ENCODE results near the gene PFN3. TPM values are rescaled to one million over a fixed set of nuclear protein-coding genes. Genes with fewer than 3 reads are reported as not detected.
A peak's percentile ranks its signal among the peaks of the same experiment; 100 is the strongest.

Gene PFN3
- total RNA-seq, 6 experiments from 2014 or later: not detected

DNA sequence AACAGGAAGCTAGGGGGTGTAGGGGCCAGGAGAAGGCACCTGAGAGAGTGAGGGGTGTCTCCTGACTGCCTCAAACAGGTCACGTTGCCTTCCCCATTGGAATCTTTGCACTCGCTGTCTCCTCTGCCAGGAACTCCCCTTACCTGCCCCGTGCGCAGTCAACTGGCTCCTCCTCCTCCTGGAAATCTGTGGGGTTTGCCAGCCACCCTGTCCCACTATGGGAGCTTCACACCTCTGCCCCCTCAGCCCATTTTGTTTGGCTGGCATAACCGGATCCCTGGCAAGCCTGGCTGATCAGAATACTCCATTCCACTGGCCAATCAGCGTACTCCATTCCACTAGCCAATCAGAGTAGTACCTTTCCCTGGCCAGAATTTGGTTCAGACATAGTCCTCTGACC is 26.7 kb downstream of the PFN3 start:
- peaks cover 5% of the 10 kb centered on the region; the same call in 1 of the 2 replicates for H3K4me1 Mint-ChIP-seq (ENCODE audit: low read depth)
- H3K9me3 Mint-ChIP-seq: no peaks in the 10 kb centered on the region
- H3K36me3 Mint-ChIP-seq (ENCODE audit: low read depth): no peaks in the 10 kb centered on the region; the same call in 1 of the 2 replicates
- DNase-seq: no peak
- H3K27ac Mint-ChIP-seq: no peak overlapping the region
- TF ChIP-seq, protein P1, sequence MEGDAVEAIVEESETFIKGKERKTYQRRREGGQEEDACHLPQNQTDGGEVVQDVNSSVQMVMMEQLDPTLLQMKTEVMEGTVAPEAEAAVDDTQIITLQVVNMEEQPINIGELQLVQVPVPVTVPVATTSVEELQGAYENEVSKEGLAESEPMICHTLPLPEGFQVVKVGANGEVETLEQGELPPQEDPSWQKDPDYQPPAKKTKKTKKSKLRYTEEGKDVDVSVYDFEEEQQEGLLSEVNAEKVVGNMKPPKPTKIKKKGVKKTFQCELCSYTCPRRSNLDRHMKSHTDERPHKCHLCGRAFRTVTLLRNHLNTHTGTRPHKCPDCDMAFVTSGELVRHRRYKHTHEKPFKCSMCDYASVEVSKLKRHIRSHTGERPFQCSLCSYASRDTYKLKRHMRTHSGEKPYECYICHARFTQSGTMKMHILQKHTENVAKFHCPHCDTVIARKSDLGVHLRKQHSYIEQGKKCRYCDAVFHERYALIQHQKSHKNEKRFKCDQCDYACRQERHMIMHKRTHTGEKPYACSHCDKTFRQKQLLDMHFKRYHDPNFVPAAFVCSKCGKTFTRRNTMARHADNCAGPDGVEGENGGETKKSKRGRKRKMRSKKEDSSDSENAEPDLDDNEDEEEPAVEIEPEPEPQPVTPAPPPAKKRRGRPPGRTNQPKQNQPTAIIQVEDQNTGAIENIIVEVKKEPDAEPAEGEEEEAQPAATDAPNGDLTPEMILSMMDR (IDR thresholded peaks at IDR 0.05): no peak
- H3K27me3 Mint-ChIP-seq (ENCODE audit: insufficient read depth): peaks cover 20% of the 10 kb centered on the region
- H3K4me3 Mint-ChIP-seq: no peak overlapping the region

DNA sequence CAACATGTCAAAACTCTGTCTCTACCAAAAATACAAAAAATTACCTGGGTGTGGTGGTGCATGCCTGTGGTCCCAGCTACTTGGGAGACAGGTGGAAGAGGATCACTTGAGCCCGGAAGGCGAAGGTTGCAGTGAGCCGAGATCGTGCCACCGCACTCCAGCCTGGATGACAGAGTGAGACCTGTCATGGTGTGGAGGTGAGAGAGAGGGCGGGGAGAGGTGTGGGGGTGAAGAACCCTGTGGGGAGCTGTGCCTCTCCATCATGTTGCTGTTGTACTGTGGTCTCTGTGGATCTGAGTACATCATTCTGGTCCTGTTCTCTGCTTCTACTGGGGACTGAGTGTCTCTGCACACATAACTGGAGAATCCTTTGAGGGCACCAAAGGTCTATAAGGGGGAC is 27.6 kb downstream of the PFN3 start:
- Mint-ChIP-seq H3K4me1 (ENCODE audit: low read depth) (peaks cover 11% of the 10 kb centered on the region), H3K27ac (no peak overlapping the region), H3K27me3 (ENCODE audit: insufficient read depth) (peaks cover 23% of the 10 kb centered on the region), H3K9me3 (no peaks in the 10 kb centered on the region), H3K36me3 (ENCODE audit: low read depth) (no peaks in the 10 kb centered on the region; the same call in 1 of the 2 replicates), H3K4me3 (no peak overlapping the region)
- DNase-seq: no peak
- TF ChIP-seq, protein P1 (IDR thresholded peaks at IDR 0.05): no peak

DNA sequence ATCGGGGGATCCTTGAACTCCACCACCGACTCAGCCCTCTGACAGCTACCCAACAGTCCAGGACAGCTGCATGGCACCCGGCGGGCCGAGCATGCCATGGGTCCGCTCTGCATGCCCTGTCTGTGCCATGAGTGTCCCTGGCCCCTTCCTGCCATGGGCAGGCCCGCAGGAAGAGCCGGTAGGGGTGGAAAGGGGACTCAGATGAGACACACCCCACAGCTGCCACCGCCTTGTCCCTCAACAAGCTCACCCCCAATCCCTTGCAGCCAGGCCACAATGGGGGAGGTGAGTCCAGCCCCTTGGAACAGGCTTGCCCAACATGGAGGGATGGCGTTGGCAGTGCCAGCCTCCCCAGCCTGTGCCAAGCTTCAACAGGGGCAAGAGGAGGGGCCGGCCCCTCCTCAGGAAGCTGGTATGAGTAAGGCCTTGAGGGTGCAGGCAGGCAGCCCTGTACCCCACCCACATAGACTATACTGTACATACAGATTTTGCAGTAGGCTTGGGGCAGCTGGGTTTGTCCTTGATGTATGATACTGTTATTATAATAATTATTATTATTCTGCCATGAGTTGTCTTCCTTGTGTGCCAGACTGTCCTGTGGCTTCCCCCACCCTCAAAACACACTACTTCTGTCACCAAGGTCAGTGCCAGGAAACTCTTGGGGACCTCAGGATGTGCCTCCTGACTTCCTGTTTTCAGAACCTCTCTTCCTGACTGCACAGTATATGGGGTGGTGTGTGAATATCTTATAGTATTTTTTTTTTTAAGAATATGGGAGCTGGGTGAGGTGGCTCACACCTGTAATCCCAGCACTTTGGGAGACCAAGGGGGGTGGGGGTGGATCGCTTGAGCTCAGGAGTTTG is 28.2 kb downstream of the PFN3 start:
- Mint-ChIP-seq H3K4me3 (no peak overlapping the region), H3K4me1 (ENCODE audit: low read depth) (peaks cover 11% of the 10 kb centered on the region), H3K36me3 (ENCODE audit: low read depth) (no peaks in the 10 kb centered on the region; the same call in 1 of the 2 replicates), H3K27me3 (ENCODE audit: insufficient read depth) (peaks cover 23% of the 10 kb centered on the region), H3K27ac (no peak overlapping the region), H3K9me3 (no peaks in the 10 kb centered on the region)
- DNase-seq: no peak
- TF ChIP-seq, protein P1 (IDR thresholded peaks at IDR 0.05): no peak

DNA sequence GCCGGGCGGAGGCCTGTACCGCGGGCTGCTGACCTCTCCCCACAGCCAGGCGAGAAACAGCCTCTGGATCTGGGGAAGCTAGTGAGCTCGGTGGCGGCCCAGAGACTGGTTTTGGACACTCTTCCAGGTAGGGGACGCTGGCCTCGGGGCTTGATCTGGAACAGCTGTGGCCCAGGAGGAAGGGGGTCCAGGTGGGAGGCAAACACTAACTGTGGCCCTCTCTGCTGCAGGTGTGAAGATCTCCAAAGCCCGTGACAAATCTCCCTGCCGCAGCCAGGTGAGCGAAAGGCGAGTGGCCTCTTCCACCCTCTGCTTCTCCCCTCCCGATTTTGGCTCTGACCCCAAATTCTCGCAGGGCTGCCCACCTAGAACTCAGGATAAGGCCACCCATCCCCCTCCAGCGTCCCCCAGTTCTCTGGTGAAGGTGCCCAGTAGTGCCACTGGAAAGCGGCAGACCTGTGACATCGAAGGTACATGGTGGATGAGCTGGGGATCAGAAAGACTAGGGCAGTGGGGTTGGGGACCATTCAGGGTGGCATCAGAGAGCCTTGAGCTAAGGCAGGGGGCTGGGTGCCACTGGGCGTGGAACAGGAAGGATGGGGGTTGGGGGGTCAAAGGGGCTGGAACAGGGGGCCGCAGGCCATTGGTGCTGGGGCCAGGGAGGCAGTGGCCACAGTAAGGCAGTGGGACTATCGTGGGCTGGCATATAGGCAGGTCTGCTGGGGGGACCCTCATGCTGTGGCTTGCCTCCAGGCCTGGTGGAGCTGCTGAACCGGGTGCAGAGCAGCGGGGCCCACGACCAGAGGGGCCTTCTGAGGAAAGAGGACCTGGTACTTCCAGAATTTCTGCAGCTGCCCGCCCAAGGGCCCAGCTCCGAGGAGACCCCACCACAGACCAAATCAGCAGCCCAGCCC is 29.1 kb downstream of the PFN3 start:
- Mint-ChIP-seq H3K9me3 (no peaks in the 10 kb centered on the region), H3K36me3 (ENCODE audit: low read depth) (no peaks in the 10 kb centered on the region; the same call in 1 of the 2 replicates), H3K4me1 (ENCODE audit: low read depth) (peaks cover 18% of the 10 kb centered on the region), H3K27ac (no peak overlapping the region), H3K4me3 (no peak overlapping the region), H3K27me3 (ENCODE audit: insufficient read depth) (peaks cover 23% of the 10 kb centered on the region)
- TF ChIP-seq, protein P1 (IDR thresholded peaks at IDR 0.05): no peak
- no peak for DNase-seq

DNA sequence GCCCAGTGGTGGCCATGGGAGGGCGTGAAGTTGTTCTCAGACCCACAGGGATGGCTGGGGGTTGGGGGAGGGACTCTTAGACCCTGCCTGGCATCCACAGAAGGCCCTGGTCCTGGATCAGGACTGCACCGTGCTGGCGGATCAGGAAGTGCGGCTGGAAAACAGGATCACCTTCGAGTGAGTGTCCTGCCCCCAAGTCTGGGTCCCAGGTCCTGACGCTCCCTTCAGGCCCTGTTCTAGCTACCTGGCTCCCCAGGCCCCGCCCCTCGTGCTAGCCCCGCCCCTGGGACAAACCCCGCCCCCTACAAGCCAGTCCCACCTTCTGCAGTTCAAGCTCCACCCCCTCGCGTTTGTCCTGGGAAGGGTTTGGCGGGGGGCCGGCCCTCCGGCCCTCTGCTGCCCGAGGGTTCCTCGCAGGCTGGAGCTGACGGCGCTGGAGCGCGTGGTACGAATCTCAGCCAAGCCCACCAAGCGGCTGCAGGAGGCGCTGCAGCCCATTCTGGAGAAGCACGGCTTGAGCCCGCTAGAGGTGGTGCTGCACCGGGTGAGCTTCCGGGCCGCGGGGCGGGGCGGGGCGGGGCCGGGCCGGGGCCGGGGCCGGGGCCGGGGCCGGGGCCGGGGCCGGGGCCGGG is 29.9 kb downstream of the PFN3 start:
- peak; percentile 47 for DNase-seq
- Mint-ChIP-seq H3K27me3 (ENCODE audit: insufficient read depth) (peaks cover 18% of the 10 kb centered on the region), H3K27ac (no peak overlapping the region), H3K4me3 (no peak overlapping the region), H3K36me3 (ENCODE audit: low read depth) (no peaks in the 10 kb centered on the region; the same call in 1 of the 2 replicates), H3K4me1 (ENCODE audit: low read depth) (peaks cover 21% of the 10 kb centered on the region), H3K9me3 (no peaks in the 10 kb centered on the region)
- TF ChIP-seq, protein P1 (IDR thresholded peaks at IDR 0.05): peak; percentile 51
